Measurements from ENCODE around the gene C1orf122. TPM values are rescaled to one million over a fixed set of nuclear protein-coding genes. Genes with fewer than 3 reads are reported as not detected.
A peak's percentile ranks its signal among the peaks of the same experiment; 100 is the strongest.

C1orf122 gene
- total RNA-seq, 1 donor from 2014 or later: 9.4 TPM

DNA sequence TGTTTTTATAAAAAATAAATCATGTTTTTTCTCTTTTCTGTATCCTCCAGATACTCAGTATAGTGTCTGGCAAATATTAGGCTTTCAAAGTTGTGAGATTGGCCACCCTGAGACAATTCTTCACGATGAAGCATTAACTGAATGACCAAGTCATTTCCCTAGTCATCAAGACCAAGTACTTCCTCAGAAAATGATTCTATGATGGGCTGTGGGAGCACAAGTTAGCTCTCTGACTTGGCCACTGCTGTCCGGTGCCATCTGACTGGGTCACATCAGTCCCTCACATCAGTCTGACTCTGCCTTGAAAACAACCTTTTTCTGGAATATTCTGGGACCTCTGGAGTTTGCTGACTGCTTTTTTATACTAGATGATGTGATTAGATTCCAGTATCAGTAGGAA lies 13.9 kb downstream of the C1orf122 start:
- no peaks in the 10 kb centered on the region for H3K27me3 ChIP-seq (ENCODE audit: control insufficient read depth in 3 of 3, insufficient read depth in 3 of 3, low read length in 3 of 3)
- peaks cover 3 to 5% (median 3%) of the 10 kb centered on the region in 3 donors for H3K4me1 ChIP-seq (ENCODE audit: control insufficient read depth in 3 of 3, insufficient read depth in 3 of 3, low read length in 3 of 3)
- no peak overlapping the region for H3K4me3 ChIP-seq (ENCODE audit: low read length in 3 of 3)
- peaks cover 22 to 44% (median 43%) of the 10 kb centered on the region in 3 donors for H3K36me3 ChIP-seq (ENCODE audit: control insufficient read depth in 3 of 3, insufficient read depth in 3 of 3, low read length in 3 of 3)
- H3K27ac ChIP-seq (ENCODE audit: low read depth, low read length): no peak overlapping the region
- no peaks in the 10 kb centered on the region for H3K9me3 ChIP-seq (ENCODE audit: control insufficient read depth in 3 of 3, low read length in 3 of 3)
- H3K9ac ChIP-seq (ENCODE audit: low read depth in 1 of 3, low read length in 3 of 3): no peak overlapping the region

DNA sequence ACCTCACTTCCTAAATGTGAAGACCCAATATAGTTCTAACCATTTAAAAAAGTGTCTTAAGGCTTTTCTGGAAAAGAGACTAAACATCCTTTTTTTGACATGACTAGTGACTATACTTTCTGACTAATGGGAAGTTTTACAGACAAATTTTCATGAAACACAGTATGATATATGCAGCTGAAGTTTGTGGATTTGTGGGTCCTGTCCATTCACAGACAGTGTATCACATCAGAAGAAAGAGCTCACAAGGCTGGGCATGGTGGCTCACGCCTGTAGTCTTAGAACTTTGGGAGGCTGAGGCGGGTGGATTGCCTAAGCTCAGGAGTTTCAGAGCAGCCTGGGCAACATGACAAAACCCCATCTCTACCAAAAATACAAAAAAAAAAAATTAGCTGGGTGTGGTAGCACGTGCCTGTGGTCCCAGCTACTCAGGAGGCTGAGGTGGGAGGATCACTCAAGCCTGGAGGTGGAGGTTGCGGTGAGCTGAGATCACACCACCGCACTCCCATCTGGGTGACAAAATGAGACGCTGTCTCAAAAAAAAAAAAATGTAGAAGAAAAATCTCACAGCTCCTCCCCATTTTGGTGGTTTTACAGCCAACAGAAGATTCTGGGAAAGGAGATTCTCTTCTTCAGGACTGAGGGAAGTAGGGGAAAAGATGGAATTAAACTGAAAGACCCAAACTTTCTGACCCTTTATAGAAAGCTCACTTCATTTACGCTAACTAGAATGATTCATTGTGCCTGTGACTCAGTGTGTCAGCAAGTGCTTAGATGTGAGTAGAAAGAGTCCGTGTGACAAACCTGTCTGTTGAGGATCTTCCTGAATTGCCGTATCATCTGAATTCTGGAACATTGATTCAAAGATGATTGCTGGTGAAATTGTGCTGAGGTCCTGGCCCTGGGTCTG lies 15.6 kb downstream of the C1orf122 start:
- H3K4me3 ChIP-seq (ENCODE audit: low read length in 3 of 3): no peak overlapping the region
- H3K9ac ChIP-seq (ENCODE audit: low read depth in 1 of 3, low read length in 3 of 3): no peak overlapping the region
- no peaks in the 10 kb centered on the region for H3K4me1 ChIP-seq (ENCODE audit: control insufficient read depth in 3 of 3, insufficient read depth in 3 of 3, low read length in 3 of 3)
- H3K9me3 ChIP-seq (ENCODE audit: control insufficient read depth in 3 of 3, low read length in 3 of 3): no peaks in the 10 kb centered on the region
- H3K27me3 ChIP-seq (ENCODE audit: control insufficient read depth in 3 of 3, insufficient read depth in 3 of 3, low read length in 3 of 3): no peaks in the 10 kb centered on the region
- H3K27ac ChIP-seq (ENCODE audit: low read depth, low read length): no peak overlapping the region
- H3K36me3 ChIP-seq (ENCODE audit: control insufficient read depth in 3 of 3, insufficient read depth in 3 of 3, low read length in 3 of 3): peaks cover 22 to 39% (median 37%) of the 10 kb centered on the region in 3 donors

DNA sequence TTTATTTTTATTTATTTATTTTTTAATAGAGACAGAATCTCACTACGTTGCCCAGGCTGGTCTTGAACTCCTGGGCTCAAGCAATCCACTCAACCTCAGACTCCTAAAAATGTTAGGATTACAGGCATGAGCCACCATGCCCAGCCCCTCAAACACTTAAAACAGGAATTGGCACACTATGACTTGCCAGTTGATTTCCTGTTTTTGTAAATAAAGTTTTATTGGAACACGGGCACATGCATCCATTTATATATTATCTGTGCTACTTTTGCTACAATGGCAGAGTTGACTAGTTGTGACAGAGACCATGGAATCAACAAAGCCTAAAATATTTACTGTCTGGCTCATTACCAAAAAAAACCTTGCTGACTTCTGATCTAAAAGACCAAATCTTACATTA lies 16.4 kb downstream of the C1orf122 start:
- Histone ChIP-seq H3K27me3 (ENCODE audit: control insufficient read depth in 3 of 3, insufficient read depth in 3 of 3, low read length in 3 of 3) (no peaks in the 10 kb centered on the region), H3K4me1 (ENCODE audit: control insufficient read depth in 3 of 3, insufficient read depth in 3 of 3, low read length in 3 of 3) (no peaks in the 10 kb centered on the region), H3K9ac (ENCODE audit: low read depth in 1 of 3, low read length in 3 of 3) (no peak overlapping the region), H3K4me3 (ENCODE audit: low read length in 3 of 3) (no peak overlapping the region), H3K36me3 (ENCODE audit: control insufficient read depth in 3 of 3, insufficient read depth in 3 of 3, low read length in 3 of 3) (peaks cover 24 to 43% (median 39%) of the 10 kb centered on the region in 3 donors), H3K27ac (ENCODE audit: low read depth, low read length) (no peak overlapping the region), H3K9me3 (ENCODE audit: control insufficient read depth in 3 of 3, low read length in 3 of 3) (no peaks in the 10 kb centered on the region)

DNA sequence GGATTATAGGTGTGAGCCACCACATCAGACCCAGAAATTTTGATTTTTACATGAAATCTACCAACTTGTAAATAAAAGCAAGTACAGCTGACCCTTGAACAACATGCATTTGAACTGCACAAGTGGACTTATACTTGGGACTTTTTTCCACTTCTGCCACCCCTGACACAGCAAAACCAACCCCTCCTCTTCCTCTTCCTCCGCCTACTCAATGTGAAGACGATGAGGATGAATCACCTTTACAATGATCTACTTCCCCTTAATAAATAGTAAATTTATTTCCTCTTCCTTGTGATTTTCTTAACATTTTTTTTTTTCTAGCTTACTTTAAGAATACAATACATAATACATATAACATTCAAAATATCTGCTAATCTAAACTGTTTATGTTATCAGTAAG lies 17.9 kb downstream of the C1orf122 start:
- H3K27ac ChIP-seq (ENCODE audit: low read depth, low read length): no peak overlapping the region
- H3K27me3 ChIP-seq (ENCODE audit: control insufficient read depth in 3 of 3, insufficient read depth in 3 of 3, low read length in 3 of 3): no peaks in the 10 kb centered on the region
- no peaks in the 10 kb centered on the region for H3K9me3 ChIP-seq (ENCODE audit: control insufficient read depth in 3 of 3, low read length in 3 of 3)
- H3K4me3 ChIP-seq (ENCODE audit: low read length in 3 of 3): no peak overlapping the region
- H3K4me1 ChIP-seq (ENCODE audit: control insufficient read depth in 3 of 3, insufficient read depth in 3 of 3, low read length in 3 of 3): no peaks in the 10 kb centered on the region
- H3K36me3 ChIP-seq (ENCODE audit: control insufficient read depth in 3 of 3, insufficient read depth in 3 of 3, low read length in 3 of 3): peaks cover 20 to 45% (median 39%) of the 10 kb centered on the region in 3 donors
- H3K9ac ChIP-seq (ENCODE audit: low read depth in 1 of 3, low read length in 3 of 3): no peak overlapping the region

DNA sequence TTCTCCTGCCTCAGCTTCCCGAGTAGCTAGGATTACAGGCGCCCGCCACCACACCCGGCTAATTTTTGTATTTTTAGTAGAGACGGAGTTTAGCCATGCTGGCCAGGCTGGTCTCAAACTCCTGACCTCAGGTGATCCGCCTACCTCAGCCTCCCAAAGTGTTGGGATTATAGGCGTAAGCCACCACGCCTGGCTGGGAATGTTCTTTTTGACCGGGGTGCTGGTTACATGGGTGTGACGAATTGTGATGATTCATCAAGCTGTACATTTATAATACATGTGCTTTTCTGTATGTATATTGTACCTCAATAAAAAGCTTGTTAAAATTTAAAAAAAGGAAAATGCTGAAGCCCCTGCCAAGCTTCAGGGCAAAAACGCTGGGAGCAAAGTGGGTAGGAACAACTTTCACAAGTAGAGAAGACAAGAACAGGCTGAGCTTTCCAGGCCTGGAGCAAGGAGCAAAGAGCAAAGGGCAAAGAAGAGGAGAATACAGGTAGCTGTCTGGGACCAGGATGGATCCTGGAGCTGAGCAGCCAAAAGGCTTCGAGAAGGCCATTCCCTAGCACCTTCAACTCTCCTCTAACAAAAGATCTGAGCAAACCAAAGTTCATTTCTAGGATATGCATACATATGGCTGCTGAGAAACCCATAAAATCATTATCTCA lies 21.0 kb downstream of the C1orf122 start:
- H3K36me3 ChIP-seq (ENCODE audit: control insufficient read depth in 3 of 3, insufficient read depth in 3 of 3, low read length in 3 of 3): peaks cover 12 to 37% (median 34%) of the 10 kb centered on the region in 3 donors
- no peaks in the 10 kb centered on the region for H3K9me3 ChIP-seq (ENCODE audit: control insufficient read depth in 3 of 3, low read length in 3 of 3)
- H3K4me1 ChIP-seq (ENCODE audit: control insufficient read depth in 3 of 3, insufficient read depth in 3 of 3, low read length in 3 of 3): no peaks in the 10 kb centered on the region
- no peak overlapping the region for H3K4me3 ChIP-seq (ENCODE audit: low read length in 3 of 3)
- no peak overlapping the region for H3K27ac ChIP-seq (ENCODE audit: low read depth, low read length)
- H3K27me3 ChIP-seq (ENCODE audit: control insufficient read depth in 3 of 3, insufficient read depth in 3 of 3, low read length in 3 of 3): no peaks in the 10 kb centered on the region
- no peak overlapping the region for H3K9ac ChIP-seq (ENCODE audit: low read depth in 1 of 3, low read length in 3 of 3)

DNA sequence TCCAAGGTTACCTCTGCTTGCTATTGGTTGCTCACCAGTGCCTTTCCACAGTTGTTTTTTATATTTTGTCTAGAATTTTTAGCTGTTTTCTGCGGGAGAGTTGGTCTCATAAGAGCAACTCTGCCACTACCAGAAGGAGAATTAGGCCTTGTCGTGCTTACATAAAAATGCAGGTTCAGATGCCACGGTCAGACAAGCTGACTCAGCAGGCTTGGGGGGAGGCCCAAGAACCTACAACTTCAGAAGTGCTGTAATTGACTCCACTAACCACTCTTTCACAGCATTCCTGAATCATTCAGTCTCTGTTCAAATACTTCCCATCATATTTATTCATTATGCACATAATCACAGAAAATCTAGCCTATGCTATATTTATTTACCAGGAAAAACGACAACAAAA lies 23.5 kb downstream of the C1orf122 start:
- Histone ChIP-seq H3K4me1 (ENCODE audit: control insufficient read depth in 3 of 3, insufficient read depth in 3 of 3, low read length in 3 of 3) (no peaks in the 10 kb centered on the region), H3K27ac (ENCODE audit: low read depth, low read length) (no peak overlapping the region), H3K36me3 (ENCODE audit: control insufficient read depth in 3 of 3, insufficient read depth in 3 of 3, low read length in 3 of 3) (peaks cover 27 to 56% (median 43%) of the 10 kb centered on the region in 3 donors), H3K27me3 (ENCODE audit: control insufficient read depth in 3 of 3, insufficient read depth in 3 of 3, low read length in 3 of 3) (no peaks in the 10 kb centered on the region), H3K4me3 (ENCODE audit: low read length in 3 of 3) (no peak overlapping the region), H3K9me3 (ENCODE audit: control insufficient read depth in 3 of 3, low read length in 3 of 3) (no peaks in the 10 kb centered on the region), H3K9ac (ENCODE audit: low read depth in 1 of 3, low read length in 3 of 3) (no peak overlapping the region)

DNA sequence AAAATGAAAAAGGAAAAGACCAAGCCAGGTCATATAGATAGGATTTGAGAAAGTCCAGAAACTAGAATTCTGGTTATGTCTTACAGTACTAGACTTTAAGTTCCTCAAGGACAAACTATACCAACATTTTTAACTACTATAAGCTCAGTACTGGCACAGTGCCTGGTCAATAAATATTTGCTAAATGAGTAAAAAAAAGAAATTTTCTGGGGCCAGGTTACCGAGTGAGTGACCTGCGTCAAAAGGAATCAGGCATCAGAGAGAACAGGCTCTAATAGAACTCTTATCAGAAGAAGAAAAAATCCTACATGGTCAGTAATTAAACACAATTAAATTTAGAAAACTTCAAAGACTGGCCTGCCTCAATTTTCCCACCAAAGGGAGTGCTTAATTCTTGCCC lies 24.2 kb downstream of the C1orf122 start:
- Histone ChIP-seq H3K4me3 (ENCODE audit: low read length in 3 of 3) (no peak overlapping the region), H3K27me3 (ENCODE audit: control insufficient read depth in 3 of 3, insufficient read depth in 3 of 3, low read length in 3 of 3) (no peaks in the 10 kb centered on the region), H3K27ac (ENCODE audit: low read depth, low read length) (no peak overlapping the region), H3K4me1 (ENCODE audit: control insufficient read depth in 3 of 3, insufficient read depth in 3 of 3, low read length in 3 of 3) (no peaks in the 10 kb centered on the region), H3K36me3 (ENCODE audit: control insufficient read depth in 3 of 3, insufficient read depth in 3 of 3, low read length in 3 of 3) (peaks cover 28 to 58% (median 47%) of the 10 kb centered on the region in 3 donors), H3K9ac (ENCODE audit: low read depth in 1 of 3, low read length in 3 of 3) (no peak overlapping the region), H3K9me3 (ENCODE audit: control insufficient read depth in 3 of 3, low read length in 3 of 3) (no peaks in the 10 kb centered on the region)

DNA sequence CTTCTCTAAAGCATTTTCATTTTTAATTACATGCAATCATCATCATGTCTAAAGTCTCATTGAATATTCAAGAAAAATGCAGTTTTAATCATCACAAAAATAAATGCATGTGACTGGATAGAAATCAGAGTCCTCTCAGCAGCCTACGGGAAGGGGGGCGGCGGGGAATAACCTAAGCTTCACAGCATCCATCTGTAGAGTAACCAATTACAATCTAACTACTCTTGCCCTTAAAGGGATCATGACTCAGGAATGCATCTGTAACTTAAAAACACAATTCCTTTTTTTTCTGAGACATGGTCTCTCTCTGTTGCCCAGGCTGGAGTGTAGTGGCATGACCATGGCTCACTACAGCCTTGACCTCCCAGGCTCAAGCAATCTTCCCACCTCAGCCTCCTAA lies 29.2 kb downstream of the C1orf122 start:
- no peaks in the 10 kb centered on the region for H3K9me3 ChIP-seq (ENCODE audit: control insufficient read depth in 3 of 3, low read length in 3 of 3)
- no peak overlapping the region for H3K9ac ChIP-seq (ENCODE audit: low read depth in 1 of 3, low read length in 3 of 3)
- peaks cover 42 to 62% (median 49%) of the 10 kb centered on the region in 3 donors for H3K36me3 ChIP-seq (ENCODE audit: control insufficient read depth in 3 of 3, insufficient read depth in 3 of 3, low read length in 3 of 3)
- H3K4me1 ChIP-seq (ENCODE audit: control insufficient read depth in 3 of 3, insufficient read depth in 3 of 3, low read length in 3 of 3): no peaks in the 10 kb centered on the region
- H3K4me3 ChIP-seq (ENCODE audit: low read length in 3 of 3): no peak overlapping the region
- no peak overlapping the region for H3K27ac ChIP-seq (ENCODE audit: low read depth, low read length)
- H3K27me3 ChIP-seq (ENCODE audit: control insufficient read depth in 3 of 3, insufficient read depth in 3 of 3, low read length in 3 of 3): no peaks in the 10 kb centered on the region

DNA sequence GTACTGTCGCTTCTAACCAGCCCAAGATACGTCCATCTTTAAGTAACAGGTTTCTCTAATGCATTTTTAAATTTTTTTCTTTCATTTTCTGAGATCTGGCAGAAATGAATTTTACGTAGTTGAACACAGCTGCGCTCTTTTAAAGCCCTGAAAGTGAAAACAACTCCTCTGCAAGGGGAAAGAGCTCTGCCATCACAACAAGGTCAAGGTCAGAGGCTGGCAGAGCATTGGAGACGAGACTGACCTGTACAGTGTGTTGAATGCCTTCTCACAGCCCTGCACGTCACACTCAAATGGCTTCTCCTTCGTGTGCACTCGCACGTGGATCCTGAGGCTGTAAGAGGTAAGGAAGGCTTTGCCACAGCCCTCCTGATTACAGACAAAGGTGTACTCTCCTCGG lies 32.1 kb downstream of the C1orf122 start:
- Histone ChIP-seq H3K27ac (ENCODE audit: low read depth, low read length) (no peak overlapping the region), H3K36me3 (ENCODE audit: control insufficient read depth in 3 of 3, insufficient read depth in 3 of 3, low read length in 3 of 3) (peaks cover 30 to 42% (median 30%) of the 10 kb centered on the region in 3 donors), H3K9me3 (ENCODE audit: control insufficient read depth in 3 of 3, low read length in 3 of 3) (no peaks in the 10 kb centered on the region), H3K27me3 (ENCODE audit: control insufficient read depth in 3 of 3, insufficient read depth in 3 of 3, low read length in 3 of 3) (no peaks in the 10 kb centered on the region), H3K9ac (ENCODE audit: low read depth in 1 of 3, low read length in 3 of 3) (peak overlapping the region in 1 of 3 donors; percentile 17), H3K4me3 (ENCODE audit: low read length in 3 of 3) (no peak overlapping the region), H3K4me1 (ENCODE audit: control insufficient read depth in 3 of 3, insufficient read depth in 3 of 3, low read length in 3 of 3) (no peaks in the 10 kb centered on the region)

DNA sequence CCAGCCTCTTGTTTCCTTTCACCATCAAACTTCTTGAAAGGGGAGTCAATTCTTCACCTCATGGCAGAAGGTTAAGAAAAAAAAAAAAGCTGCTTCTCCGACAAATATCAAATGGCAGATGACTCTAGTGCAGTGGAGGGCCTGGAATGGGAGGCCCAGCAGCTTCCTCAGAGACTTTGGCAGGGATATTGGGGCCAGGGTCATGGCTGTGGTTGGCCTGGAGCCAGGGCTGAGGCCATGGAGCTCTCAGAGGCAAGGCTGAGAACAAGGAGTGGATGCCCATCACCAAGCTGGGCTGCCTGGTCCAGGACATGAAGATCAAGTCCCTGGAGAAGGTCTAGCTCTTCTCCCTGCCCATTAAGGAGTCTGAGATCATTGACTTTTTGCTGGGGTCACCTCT lies 33.1 kb downstream of the C1orf122 start:
- no peak overlapping the region for H3K9ac ChIP-seq (ENCODE audit: low read depth in 1 of 3, low read length in 3 of 3)
- no peaks in the 10 kb centered on the region for H3K4me1 ChIP-seq (ENCODE audit: control insufficient read depth in 3 of 3, insufficient read depth in 3 of 3, low read length in 3 of 3)
- no peaks in the 10 kb centered on the region for H3K9me3 ChIP-seq (ENCODE audit: control insufficient read depth in 3 of 3, low read length in 3 of 3)
- H3K4me3 ChIP-seq (ENCODE audit: low read length in 3 of 3): no peak overlapping the region
- H3K27ac ChIP-seq (ENCODE audit: low read depth, low read length): no peak overlapping the region
- peaks cover 22 to 33% (median 26%) of the 10 kb centered on the region in 3 donors for H3K36me3 ChIP-seq (ENCODE audit: control insufficient read depth in 3 of 3, insufficient read depth in 3 of 3, low read length in 3 of 3)
- H3K27me3 ChIP-seq (ENCODE audit: control insufficient read depth in 3 of 3, insufficient read depth in 3 of 3, low read length in 3 of 3): no peaks in the 10 kb centered on the region
